B cell (primary cell): Measurements from ENCODE around the gene ABCD3.

ENCODE experiments used
- CTCF ChIP-seq: fragments of 200-600 bp; IDR thresholded peaks from one replicate; pipeline ENCODE4 v1.8.0; 2022; ENCODE audit warnings: antibody characterized with exemption, mild to moderate bottlenecking
- EZH2 ChIP-seq: IDR thresholded peaks from 2 replicates; pipeline ENCODE4 v1.6.1; 2012; ENCODE audit warnings: borderline replicate concordance, low read depth, mild to moderate bottlenecking, moderate library complexity, low read length; ENCODE audit not compliant: insufficient read depth, poor library complexity, severe bottlenecking

DNA sequence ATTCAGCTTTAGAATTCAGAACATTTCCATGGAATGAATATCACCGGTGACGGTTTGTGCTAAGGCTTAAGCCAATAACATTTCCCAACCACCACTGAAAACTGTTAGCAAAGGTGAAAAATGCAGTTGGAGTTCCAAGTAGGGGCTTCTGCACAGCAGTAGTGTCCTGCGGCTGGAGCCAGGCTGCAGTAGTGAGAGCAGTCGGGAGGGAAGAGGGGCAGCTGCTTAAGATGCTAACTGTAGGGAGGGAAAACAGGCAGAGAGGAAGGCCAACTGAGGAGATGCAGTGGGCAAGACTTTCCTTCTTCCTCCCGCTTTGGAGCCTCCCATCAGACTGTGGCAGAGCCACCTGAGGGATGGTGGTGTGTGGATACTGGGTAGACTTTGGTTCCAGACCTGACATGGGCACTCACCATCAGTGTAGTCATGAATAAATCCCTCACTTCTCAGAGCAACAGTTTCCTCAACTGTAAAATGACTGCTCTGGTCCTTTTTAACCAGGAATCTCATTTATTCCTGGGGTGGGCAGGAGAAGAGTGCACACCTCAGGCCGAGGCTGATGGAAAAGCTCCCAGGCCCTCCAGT, 120.1 kb downstream of the ABCD3 start:
- TF ChIP-seq CTCF (no peak), EZH2 (no peak)
